ENCODE data around the gene LRTM2.

DNA sequence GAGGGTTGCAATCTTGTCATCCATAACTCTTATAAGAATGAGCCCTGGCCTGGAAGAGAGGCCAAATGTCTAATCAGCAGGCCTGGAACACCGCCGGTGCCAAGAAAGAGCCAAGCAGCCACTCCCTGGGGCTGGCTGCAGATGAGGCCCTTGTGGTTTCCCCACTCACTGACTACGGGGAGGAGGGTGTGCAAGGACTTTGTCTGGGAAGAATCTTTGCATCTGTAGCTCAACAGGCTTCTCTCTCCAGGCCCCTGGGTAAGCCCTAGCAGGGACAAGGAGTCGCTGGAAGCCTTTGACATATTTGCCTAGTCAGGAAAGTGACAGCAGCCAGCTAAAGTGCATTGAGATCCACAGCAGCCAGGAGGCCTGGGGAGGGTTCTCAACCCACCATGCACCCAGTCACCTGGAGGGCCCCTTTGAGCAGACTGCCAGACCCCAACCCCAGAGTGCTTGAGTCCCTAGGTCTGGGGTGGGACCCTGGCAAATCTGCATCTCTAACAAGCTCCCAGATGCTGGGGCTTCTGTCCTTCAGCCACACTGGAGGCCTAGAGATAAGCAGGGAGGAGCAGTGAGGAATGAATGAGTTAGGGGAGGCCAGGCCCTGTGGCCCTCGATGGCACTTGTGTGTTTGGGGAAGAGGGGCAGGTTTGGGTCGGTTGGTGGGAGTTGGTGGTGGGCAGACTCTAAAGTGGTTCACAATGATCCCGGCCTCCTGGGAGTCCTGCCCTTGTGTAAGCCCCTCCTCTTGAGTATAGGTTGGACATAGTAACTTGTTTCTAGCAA is 13.9 kb upstream of the LRTM2 start:
- TF ChIP-seq, protein P1, sequence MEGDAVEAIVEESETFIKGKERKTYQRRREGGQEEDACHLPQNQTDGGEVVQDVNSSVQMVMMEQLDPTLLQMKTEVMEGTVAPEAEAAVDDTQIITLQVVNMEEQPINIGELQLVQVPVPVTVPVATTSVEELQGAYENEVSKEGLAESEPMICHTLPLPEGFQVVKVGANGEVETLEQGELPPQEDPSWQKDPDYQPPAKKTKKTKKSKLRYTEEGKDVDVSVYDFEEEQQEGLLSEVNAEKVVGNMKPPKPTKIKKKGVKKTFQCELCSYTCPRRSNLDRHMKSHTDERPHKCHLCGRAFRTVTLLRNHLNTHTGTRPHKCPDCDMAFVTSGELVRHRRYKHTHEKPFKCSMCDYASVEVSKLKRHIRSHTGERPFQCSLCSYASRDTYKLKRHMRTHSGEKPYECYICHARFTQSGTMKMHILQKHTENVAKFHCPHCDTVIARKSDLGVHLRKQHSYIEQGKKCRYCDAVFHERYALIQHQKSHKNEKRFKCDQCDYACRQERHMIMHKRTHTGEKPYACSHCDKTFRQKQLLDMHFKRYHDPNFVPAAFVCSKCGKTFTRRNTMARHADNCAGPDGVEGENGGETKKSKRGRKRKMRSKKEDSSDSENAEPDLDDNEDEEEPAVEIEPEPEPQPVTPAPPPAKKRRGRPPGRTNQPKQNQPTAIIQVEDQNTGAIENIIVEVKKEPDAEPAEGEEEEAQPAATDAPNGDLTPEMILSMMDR (IDR thresholded peaks at IDR 0.05) = no peak
- TF ChIP-seq POLR2A (IDR thresholded peaks at IDR 0.05) (no peak), POLR2AphosphoS5 (IDR thresholded peaks at IDR 0.05) (no peak), EP300 (IDR thresholded peaks at IDR 0.05) (no peak)
